Esophagus muscularis mucosa (tissue), 4 donors: ENCODE results near the gene SH3PXD2A.

Experiments
- EP300 ChIP-seq: sonication (generic); formaldehyde crosslinking; IDR thresholded peaks from one replicate; pipeline ENCODE4 v1.6.1; 2017; ENCODE audit warnings: antibody characterized with exemption
- POLR2A ChIP-seq: fragments of 450-650 bp; IDR thresholded peaks from one replicate; pipeline ENCODE4 v1.6.1; 2017; ENCODE audit warnings: antibody characterized with exemption, moderate library complexity, mild to moderate bottlenecking, low read depth
- POLR2AphosphoS5 ChIP-seq, 2 donors: sonication (generic); formaldehyde crosslinking; IDR thresholded peaks; one replicate each; pipeline ENCODE4 v1.6.1; 2017; ENCODE audit warnings: antibody characterized with exemption in 2 of 2
- TF ChIP-seq, protein P1 (sequence below), 3 experiments: fragments of 200-600 bp in 2 of 3; fragments of 450-650 bp in 1 of 3; sonication (generic) in 2 of 3; IDR thresholded peaks; one replicate each; pipeline ENCODE4 v1.5.1; 2017 to 2019; ENCODE audit warnings: antibody characterized with exemption in 3 of 3, mild to moderate bottlenecking in 2 of 3, moderate library complexity in 1 of 3

DNA sequence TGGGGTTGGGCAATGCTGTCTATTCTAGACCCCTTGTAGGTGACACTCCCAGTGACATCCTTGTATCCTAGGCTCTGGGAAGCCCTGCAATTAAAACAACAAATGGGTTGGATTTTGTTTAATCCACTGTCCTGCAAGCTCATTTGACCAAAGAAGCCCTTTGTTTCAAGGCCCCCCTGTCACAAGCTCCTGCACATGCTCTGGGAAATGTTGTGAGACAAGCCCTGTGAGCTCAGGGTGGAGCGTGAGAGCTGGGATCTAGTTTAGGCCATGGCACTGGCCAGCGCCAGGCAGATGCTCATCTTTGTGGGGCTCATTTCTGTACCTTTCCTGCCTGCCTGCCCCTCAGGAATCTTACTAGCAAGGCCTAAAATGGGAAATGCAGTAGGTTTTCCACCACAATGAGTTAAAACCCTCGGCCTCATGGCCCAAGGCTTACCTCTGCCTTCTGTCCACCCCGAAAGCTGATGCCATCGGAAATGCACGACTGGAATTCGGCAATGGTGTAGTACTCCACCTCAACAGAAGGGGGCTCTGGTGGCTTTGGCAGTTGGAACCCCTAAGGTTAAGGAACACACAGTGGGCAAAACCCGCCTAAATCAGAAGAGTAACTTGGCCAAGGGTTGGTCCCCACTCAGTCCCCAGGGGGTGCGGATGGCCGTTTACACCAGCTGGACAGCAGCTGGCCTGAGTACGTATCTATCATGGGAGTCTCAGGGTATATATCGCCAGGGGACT is 249.8 kb downstream of the SH3PXD2A start:
- TF ChIP-seq, protein P1, sequence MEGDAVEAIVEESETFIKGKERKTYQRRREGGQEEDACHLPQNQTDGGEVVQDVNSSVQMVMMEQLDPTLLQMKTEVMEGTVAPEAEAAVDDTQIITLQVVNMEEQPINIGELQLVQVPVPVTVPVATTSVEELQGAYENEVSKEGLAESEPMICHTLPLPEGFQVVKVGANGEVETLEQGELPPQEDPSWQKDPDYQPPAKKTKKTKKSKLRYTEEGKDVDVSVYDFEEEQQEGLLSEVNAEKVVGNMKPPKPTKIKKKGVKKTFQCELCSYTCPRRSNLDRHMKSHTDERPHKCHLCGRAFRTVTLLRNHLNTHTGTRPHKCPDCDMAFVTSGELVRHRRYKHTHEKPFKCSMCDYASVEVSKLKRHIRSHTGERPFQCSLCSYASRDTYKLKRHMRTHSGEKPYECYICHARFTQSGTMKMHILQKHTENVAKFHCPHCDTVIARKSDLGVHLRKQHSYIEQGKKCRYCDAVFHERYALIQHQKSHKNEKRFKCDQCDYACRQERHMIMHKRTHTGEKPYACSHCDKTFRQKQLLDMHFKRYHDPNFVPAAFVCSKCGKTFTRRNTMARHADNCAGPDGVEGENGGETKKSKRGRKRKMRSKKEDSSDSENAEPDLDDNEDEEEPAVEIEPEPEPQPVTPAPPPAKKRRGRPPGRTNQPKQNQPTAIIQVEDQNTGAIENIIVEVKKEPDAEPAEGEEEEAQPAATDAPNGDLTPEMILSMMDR (IDR thresholded peaks at IDR 0.05): peak; percentile 87 to 94 (median 90)
- TF ChIP-seq POLR2AphosphoS5 (IDR thresholded peaks at IDR 0.05) (peak; percentile 26 to 35), EP300 (no peak), POLR2A (no peak)
